T-helper 2 cell (primary cell): ENCODE results near the gene CDH5.

Experiments used
- DNase-seq, 5 experiments: peaks; one replicate each; pipeline versions ENCODE4 v3.0.0 to v3.0.0-alpha.2; 2012 to 2022

The CDH5 gene

DNA sequence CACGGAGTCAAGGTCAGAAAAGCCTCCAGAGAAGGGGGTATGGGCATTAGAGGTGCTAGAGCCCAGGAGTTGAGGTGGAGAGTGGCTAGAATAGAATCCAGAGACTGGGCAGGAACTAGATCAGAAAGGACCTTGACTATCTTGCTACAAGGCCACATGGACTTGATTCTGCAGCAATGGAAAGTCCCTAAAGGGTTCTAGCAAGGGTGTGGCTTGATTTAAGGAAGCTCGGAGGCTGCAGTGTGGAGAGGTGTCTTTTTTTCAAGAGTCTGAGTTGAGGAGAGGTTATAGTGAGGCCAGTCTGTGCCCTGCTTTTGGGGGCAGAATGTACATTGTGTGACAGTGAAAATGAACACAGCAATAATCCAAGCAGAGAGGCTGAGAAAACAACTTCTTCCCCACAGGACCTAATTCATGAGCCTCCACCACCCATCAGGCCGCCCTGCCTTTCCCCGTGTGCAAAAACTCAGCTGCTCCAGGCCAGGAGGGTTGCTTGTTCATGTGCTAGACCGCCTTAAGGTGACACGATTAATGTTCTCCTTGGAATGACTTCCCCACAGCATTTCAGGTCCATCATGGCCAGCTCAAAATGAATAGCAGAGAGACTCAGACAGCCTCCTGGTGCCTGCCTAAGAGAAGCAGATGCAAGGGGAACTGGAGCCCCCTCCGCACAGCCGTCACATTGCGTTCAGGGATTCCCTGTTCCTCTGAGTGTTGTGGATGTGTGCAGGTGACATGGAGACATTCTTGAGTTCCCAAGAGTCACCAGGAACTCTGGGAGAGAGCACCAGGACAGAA, 51.9 kb downstream of the CDH5 start:
- DNase-seq, result no peak

DNA sequence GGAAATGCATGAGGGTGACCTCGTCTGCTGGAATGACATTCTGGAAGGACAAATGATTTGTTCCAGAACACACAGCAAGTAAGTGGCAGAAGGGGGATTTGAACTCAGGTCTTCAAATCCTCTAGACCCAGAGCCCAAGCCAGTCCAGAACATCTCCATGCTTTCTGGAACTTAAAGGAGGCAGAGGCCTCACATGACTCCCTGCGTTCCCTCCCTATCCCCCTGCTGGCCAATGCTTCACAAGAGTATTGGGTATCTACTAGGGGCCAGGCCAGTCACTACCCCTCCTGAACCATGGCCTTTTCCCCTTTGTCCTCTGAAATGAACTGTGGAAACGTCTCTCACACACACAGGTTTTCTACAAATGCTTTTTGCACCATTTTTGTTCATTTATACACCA, 53.0 kb downstream of the CDH5 start:
- no peak for DNase-seq

DNA sequence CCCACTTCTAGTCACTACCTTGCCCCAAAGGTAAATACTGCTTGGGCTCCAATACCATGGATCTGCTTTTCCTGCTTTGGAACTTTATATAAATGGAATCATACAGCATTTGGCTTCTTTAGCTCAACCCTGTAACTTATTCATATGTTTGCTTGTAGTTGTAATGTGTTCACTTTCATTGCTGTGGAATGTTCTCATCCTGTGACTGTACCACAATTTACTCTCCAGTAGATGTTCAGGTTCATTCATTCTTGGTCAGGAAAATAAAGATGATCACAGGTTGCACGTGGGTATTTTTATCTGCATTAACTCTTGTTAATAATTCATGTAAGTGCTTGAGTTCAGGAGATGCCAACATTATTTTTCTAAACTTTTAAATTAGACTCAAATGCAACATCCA, 53.9 kb downstream of the CDH5 start:
- no peak for DNase-seq

DNA sequence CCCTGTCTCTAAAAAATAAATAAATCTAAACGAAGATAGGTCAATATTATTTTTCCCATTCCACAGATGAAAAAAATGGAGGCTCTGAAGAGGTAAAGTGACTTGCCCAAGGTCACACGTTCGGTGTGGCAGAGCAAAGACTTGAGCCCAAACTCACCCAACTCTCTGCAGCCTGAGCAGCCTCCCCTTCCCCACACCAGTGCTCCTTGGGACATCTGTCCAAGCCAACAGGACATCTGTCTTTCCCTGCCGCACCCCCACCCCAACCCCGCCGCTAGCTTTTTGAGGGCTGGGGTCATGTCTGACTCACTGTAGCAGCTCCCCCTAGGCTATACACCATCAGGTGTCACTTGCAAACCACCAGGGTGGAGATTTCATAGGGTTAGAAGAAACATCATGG, 55.4 kb downstream of the CDH5 start:
- DNase-seq, result no peak

DNA sequence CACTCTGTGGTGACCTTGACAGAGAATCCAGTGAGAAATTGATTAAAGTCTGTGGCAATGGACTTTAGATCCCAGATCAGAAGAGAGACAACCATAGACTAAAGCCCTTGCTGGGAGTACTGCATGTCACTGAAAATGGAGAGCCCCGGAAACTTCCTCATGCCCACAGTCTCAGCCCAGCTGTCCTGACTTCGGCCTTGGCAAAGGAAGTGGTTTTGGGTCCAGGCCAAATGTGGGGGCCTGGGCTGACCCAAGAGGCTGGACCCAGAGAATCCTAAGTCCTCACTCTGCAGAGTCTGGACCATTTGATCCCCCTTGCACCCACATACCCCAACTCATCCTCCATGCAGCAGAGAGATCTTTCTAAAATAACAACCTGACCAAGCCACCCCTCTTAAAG, 55.9 kb downstream of the CDH5 start:
- DNase-seq, result no peak

DNA sequence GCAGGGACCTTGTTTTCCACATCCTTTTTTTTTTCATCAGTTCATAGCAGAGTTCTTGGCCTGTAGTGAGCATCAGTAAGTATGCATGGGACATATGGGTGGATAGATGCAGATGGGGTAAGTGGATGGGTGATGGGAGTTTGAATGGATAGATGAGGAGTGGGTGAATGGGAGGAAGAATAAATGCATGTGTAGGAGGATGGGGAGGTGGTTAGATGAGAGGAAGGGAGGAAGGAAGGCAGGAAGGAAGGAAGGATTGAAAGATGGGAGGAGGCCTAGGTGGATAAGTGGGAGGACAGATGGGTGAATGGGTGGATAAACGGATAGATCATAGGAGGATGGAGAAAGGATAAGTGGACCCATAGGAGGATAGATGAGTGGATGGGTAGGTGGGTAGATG, 56.7 kb downstream of the CDH5 start:
- DNase-seq, result no peak

DNA sequence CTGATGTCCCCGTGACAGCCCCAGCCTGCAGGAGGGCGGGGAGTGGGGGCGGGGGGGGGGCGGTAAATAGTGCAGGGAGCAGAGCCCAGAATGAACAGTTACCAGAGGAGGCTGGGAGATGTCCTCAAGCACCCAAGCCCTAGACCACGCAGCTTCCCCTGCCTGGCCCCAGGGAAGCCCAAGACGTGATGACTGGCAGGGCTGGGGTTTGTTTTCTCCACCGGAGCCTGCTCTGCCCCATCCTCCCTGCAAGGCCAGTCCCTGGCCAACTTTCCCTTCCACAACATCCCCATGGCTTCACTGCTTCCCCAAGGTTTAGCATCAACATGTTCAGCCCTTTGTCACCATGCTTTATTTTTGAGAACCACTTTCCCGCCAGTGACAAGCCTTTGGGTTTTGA, 59.2 kb downstream of the CDH5 start:
- no peak for DNase-seq

DNA sequence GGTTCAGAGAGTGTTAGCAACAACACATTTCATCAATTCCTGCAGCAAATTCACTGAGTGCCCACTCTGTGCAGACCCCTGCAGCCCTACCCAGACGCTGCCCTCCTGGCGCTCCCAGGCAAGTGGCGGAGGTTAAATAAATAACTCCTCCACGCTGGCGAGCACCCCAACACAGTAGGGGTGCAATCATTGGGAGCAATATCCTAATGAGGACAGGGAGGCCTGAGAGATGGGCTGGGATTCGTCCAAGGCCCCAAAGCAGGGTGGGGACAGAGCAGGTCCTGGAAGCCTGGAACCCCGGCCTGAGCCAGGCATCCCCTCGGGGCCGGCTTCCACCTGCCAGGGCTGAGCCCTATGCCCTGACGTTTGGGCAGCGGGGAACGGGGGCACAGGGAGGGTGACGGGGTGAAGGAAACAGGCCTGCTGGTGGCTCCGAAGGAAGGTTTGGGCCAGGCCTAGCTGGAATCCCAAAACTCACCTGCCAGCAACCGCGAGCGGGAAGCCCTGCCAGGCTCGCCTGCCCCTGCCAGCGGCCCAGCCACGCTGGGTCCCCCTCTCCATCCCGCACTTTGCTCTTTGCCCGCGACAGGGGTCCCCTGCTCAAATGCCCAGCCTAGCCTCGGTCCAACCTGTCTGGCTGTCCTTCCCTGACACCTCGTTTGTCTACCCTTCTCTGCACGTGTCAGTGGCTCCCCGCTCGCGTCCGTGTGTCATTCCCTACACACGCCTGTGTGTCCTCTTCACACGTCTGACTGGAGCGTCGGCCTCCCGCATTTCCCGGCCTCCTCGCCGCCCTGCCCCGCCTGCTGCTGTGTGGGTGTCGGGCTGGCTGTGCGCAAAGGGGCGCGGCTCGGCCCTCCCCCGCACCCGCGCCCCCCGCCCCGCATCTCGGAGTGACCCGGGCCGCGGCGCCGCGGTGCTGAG, 59.9 kb downstream of the CDH5 start:
- no peak for DNase-seq

DNA sequence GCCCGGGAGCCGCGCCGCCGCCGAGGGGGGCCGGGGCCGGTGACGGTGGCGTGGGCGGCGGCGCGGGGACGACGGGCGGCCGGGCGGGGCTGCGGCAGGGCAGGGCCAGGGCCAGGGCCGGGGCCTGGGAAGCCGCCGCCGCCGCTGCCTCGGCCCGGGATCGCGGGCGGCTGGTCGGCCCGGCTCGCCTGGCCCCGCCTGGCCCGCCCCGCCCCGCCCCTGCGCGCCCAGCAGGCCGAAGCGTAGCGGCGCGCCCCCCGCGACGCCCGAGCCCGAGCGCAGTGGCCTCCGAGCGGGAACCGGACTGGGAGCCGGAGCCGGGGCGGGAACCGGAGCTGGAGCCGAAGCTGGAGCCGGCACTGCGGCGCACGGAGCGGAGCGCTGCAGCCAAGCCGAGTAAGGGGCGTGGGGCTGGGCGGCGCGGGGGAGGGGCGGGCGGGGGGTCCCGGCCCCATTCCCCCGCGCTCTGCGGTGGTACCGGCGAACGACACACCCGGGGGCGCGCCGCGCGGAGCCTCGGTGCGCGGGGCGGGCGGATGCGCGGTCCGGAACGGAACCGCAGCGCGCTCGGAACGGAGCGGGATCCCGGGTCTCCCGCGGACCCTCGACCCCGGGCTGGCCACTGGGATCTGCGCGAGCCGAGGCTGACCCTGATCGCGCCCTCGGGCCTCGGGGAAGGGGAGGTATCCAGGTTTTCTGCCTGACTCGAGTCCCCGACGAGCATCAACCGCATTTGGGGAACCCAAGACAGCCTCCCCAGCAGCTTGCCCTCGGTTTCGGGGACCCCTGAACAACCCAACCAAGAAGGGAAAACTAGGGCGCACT, 60.8 kb downstream of the CDH5 start, which contains the start of gene BEAN1:
Gene BEAN1 (plus strand): TSS at position 260 of the 825 bp plus-strand sequence. CDS start 10,382 bp downstream, outside the sequence.
- DNase-seq, result no peak

DNA sequence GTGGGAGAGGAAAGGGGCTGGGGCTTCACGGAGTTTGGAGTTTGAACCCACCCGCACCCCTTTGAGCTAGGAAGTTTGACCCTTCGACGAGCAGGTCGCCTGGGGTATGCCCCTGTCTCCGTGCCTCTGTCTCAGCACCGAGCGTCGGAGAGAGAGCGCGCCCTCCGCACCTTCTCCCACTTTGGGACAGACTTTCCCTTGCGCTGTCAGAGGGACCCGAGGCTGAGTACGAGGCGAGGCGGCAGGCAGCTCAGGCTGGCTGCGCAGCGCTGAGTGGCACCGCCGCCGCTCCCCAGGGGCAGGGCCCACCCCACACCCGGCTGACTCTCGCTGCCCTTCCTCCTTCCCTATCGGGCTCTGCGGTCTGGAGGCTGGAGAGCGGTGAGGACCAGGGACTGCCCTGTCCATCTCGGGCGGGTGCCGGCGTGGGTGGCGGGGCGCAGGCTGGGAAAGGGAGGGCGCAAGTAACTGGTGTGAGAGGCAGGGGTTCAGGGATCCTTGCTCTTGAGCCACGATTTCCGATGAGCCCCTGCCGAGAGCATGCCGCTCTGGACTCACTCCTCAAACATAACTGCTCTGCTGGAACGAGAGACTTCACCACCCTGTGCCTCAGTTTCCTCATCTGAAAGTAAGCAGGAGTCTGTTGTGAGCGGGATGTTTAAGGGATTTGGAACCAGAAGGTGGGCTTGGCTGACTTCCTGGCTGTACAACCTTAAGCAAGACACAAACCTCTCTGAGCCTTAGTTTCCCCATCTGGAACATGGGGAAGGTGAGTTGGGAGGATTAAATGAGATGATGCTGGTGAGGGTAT, 61.6 kb downstream of the CDH5 start:
- DNase-seq, result no peak

DNA sequence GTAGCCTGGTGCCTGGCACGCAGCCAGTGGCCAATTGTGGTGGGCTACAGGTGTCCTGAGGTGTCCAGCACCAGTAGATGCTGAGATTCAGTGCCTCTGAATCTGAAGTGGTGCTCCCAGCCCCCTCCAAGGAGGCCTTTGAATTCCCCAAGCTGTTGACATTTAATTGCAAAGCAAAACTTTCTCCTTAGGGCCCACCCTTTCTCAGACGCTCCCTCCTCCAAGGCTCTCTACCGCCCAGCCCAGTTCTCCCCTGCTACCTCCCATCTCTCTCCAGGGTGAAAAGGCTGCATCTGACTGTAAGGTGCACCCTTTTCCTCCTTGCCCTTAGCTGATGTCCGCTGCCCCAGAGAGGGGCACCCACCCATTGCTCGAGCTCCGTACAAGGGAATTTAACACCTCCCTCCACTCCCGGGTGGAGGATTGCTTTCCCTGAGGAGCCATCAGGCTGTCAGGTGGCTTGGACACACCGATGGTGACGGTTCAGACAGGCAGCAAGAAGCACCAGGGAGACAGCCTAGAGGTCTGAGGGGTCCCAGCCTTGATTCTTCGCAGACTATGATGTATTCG, 62.3 kb downstream of the CDH5 start:
- no peak for DNase-seq

DNA sequence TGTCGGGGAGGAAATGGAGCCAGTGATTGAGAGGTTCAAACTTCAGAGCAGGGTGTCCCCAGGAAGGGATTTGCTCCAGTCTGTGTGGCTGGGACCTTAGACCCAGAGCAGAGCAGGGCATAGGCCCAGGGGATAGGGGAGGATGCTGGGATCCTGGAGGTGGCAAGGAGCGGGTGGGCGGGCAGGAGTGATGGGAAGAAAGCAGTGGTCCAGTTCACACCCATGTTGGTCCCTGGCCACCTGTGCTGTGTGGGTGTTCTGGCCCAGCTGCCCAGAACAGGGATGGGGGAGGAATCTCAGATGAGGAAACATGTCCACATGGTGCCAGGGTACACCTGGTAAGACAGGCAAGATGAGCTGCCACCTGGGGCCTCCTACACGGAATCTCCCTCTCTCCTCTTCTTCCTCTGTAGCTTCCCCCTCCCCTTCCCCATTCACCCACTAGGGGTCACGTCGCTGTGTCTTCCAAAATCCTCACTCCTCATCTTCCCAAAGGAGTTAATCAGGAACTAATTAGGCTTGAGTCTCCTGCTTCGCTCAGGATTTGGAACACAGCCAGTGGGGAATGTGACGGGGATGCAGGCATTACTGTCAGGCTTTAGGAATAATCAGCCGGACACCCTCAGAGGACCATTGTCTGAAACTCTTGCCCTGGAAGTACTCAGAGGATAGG, 62.9 kb downstream of the CDH5 start:
- no peak for DNase-seq

DNA sequence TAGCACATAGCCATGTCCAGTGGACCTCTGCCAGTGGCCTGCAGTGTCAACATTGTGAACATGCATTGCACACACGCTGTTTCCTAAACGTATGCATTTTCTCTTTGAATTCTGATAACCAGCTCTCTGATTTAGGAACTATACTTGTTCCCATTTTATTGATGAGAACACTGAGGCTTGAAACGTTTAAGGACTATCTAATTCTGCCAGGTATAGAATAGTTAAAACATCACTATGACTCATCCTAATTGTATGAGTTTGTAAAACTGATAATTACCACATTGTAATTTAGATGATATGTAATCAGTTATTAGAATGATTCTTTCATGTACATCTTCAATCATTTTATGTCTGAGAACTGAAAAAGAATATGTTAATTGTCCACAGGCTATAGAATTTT, 63.7 kb downstream of the CDH5 start:
- no peak for DNase-seq

DNA sequence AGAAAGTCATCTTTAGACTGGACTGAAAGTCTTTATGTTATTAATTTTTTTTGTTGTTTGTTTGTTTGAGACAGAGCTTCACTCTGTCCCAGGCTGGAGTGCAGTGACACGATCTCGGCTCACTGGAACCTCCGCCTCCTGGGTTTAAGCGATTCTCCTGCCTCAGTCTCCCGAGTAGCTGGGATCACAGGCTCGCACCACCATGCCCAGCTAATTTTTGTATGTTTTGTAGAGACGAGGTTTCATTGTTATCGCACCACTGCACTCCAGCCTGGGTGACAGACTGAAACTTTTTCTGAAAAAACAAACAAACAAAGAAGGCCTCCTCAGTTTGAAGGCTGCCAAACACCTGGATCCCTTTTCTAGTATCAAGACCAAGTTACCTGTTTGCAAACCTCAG, 65.3 kb downstream of the CDH5 start:
- no peak for DNase-seq

DNA sequence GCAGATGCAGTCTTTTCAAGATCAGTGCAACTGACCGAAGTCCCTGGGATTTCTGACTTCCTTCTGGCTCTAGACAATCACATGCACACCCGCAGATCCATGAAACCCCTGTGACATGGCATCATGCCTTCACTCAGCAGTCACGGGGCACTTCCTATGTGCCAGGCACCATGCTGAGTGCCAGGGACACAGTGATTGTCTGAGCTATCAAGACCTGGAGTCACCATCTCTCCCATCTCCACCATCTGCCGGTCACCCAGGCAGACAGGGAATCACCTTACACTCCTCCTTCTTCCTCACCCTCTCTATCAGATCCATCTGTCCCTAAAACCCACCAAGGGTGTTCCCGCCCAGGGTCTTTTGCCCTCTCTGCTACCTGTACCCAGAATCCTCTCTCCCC, 65.9 kb downstream of the CDH5 start:
- DNase-seq, result no peak

DNA sequence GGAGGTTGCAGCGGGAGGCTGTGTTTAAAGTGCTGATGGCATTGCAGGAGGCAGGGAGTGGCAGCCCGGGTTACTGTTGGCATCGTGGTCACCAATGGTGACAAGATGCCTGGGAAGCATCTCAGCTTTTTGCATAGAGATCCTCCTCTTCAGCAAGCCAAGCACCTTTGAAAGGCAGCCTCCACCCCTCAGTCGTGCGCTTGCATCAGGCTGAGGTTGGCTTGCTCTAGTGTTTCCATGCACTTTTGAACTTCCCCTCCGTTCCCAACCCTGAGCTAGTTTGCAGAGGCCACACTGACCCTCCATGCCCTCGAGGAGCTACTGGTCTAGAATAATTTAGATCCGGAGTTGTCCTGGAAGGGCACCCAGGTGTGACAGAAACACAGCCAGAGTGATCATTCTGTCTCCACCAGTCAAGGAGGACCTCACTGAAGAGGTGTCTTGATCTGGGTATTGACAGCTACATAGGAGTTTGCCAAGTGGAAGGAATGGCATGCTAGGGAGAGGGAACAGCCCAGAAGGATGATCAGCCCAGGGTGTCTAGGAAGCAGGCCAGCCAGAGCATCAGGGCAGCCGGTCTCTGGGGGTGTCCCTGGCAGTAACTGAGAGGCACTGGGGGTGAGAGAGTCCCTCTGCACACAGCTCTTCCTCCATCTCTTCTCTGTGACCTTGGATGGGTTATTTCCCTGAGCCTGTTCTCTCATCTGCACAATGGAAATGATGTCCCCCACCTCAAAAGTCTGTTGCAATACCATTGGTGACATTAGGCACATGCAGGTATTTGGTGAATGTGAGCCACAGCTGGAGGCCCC, 68.3 kb downstream of the CDH5 start:
- DNase-seq, result no peak

DNA sequence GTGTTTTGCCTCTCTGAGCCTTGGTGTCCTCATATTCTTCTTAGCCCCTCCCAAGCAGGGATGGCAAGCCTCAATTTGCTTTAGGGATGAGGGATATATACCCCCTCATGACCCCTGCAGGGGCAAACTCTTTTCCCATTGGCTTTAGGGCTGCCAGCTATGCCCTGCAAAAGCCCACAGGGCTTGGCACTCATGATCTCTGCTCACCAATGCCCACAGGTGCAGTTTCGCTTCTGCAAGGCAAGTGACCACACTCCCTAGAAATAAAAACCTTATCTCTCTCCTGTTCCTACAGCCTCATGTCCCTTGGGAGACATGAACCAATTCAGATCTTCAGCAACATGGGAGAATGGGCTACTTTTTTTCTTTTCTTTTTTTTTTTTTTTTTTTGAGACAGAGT, 69.4 kb downstream of the CDH5 start:
- no peak for DNase-seq

DNA sequence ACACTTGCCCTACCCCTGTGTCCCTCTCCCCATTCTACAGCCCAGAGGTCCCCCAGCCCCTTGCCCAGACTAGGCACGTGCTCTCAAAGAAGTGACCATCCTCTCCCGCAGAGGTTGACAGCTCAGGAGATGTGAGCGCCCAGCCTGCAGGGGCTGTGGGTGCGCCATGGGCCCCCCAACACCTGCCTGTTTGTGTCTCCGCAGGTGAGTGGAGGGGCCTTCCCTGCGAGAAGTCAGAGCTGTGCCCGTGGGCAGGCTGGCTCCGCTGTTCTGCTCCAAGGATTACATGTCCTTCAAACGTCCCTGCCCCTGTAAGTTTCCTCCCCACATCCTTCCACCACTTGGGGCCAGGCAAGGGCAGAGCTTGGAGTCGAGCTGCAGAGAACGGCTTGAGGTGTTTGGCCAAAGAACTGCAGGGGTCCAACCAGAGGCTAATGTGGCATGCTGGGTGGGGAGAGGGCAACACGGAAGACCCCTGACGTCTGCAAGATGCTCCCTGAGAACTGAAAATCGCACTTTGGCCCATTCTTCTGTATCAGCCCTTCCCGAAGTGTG, 71.0 kb downstream of the CDH5 start:
- no peak for DNase-seq

DNA sequence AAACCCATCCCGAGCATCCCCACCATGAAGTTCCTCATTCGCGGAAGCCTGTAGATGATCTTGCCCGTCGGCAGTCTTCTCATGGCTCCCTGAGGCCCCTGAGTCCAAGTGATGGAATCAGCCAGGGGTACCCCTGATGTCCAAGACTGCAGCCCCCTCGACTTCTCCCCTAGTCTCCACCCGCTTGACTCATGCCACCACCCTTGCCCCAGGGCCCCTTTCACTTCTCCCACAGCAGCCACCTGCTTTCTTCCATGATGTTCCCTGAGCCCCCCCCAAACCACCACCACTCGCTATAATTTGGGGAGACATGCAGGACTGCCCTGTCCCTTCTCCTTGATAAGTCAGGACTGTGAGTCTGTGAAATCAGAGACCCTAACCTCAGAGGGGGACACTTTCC, 72.0 kb downstream of the CDH5 start:
- DNase-seq, result no peak
